Measurements from ENCODE around the gene IDH3G.

DNA sequence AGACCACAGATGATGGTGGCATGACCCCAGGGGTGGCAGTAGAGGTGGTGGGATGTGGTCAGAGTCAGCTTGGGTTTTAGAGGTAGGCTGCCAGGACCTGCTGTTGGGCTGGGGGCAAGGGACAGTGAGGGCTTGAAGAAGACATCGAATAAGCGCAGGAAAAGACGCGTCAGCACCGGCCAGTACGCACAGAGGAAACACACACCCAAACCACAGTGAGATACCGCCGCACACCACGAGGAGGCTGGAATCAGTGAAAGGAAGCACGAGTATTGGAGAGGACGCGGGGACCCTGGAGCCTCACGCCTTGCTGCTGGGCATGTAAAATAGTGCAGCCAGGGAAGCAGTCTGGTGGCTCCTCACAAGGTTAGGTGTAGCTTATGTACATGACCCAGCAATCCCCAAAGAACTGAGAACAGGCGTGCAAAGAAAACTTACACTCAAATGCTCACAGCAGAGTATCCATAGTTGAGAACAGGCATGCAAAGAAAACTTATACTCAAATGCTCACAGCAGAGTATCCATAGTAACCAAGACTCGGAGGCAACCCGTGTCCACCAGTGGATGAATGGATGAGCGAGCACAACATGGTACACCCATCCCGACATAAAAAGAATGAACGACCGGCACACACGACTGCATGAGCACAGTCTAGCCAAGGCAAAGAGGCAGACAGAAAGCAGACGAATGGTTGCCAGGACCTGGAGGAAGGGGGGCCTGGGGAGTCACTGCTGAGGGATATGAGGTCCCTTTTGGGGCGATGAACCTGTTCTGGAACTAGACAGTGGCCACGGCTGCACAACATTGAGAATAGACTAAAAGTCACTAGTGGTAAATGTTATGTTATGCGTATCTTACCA lies 22.9 kb upstream of the IDH3G start:
- TF ChIP-seq, protein P1, sequence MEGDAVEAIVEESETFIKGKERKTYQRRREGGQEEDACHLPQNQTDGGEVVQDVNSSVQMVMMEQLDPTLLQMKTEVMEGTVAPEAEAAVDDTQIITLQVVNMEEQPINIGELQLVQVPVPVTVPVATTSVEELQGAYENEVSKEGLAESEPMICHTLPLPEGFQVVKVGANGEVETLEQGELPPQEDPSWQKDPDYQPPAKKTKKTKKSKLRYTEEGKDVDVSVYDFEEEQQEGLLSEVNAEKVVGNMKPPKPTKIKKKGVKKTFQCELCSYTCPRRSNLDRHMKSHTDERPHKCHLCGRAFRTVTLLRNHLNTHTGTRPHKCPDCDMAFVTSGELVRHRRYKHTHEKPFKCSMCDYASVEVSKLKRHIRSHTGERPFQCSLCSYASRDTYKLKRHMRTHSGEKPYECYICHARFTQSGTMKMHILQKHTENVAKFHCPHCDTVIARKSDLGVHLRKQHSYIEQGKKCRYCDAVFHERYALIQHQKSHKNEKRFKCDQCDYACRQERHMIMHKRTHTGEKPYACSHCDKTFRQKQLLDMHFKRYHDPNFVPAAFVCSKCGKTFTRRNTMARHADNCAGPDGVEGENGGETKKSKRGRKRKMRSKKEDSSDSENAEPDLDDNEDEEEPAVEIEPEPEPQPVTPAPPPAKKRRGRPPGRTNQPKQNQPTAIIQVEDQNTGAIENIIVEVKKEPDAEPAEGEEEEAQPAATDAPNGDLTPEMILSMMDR (conservative IDR thresholded peaks at IDR 0.05; ENCODE audit: low read depth, low read length): no peak
- no peak for TF ChIP-seq EZH2 (IDR thresholded peaks at IDR 0.05; ENCODE audit: borderline replicate concordance, low read depth, low read length, poor library complexity, severe bottlenecking)
